ENCODE measurements around the gene ABCC1. TPM values are rescaled to one million over a fixed set of nuclear protein-coding genes. Genes with fewer than 3 reads are reported as not detected.
"Not testable (repeated sequence)": the region's sequence is repeated elsewhere in the genome, so short reads cannot be mapped to it uniquely, and the experiment has no call there.

ABCC1 gene
- total RNA-seq, 2 experiments from 2014 or later: 42.9 to 44.8 TPM

GRCh38 chr16:16158741-16159374 is 209.4 kb downstream of the ABCC1 start:
- ATAC-seq (ENCODE audit: poor library complexity) (no peak), DNase-seq (no peak)
- ChIA-PET POLR2A (no interaction called here), CTCF (no interaction called here)
- no peaks in the 10 kb centered on the region for H3K4me1 ChIP-seq (ENCODE audit: insufficient read depth, low read length)
- no peaks in the 10 kb centered on the region for H3K27me3 ChIP-seq (ENCODE audit: control insufficient read depth in 1 of 2, insufficient read depth in 2 of 2, low read length in 2 of 2)
- no peak overlapping the region for H3K27ac Mint-ChIP-seq
- peaks cover 23 to 24% of the 10 kb centered on the region in 2 experiments for H3K9me3 ChIP-seq (ENCODE audit: control insufficient read depth in 1 of 2, insufficient read depth in 1 of 2, low read length in 2 of 2)
- peaks cover 10% of the 10 kb centered on the region for H3K9me3 Mint-ChIP-seq
- no peak overlapping the region for H3K4me3 Mint-ChIP-seq
- intact Hi-C loops (cut with DNase I, micrococcal nuclease): no loop called here
- no peaks in the 10 kb centered on the region for H3K4me1 Mint-ChIP-seq (ENCODE audit: low read depth)
- no peaks in the 10 kb centered on the region for H3K36me3 ChIP-seq (ENCODE audit: insufficient read depth, low read length)
- no peak overlapping the region for H3K4me3 ChIP-seq (ENCODE audit: low read length)
- H3K36me3 Mint-ChIP-seq (ENCODE audit: low read depth): no peaks in the 10 kb centered on the region
- no peak overlapping the region for H3K27ac ChIP-seq (ENCODE audit: low read depth in 1 of 2, low read length in 2 of 2)
- H3K27me3 Mint-ChIP-seq: peaks cover 6% of the 10 kb centered on the region
- no peak for TF ChIP-seq CTCF (IDR thresholded peaks at IDR 0.05)

GRCh38 chr16:16159662-16160061 is 210.2 kb downstream of the ABCC1 start:
- H3K9me3 Mint-ChIP-seq: peaks cover 10% of the 10 kb centered on the region
- ChIA-PET CTCF (no interaction called here), POLR2A (no interaction called here)
- no peak for ATAC-seq (ENCODE audit: poor library complexity)
- Histone ChIP-seq H3K36me3 (ENCODE audit: insufficient read depth, low read length) (no peaks in the 10 kb centered on the region), H3K27ac (ENCODE audit: low read depth in 1 of 2, low read length in 2 of 2) (no peak overlapping the region), H3K4me1 (ENCODE audit: insufficient read depth, low read length) (no peaks in the 10 kb centered on the region), H3K4me3 (ENCODE audit: low read length) (no peak overlapping the region), H3K9me3 (ENCODE audit: control insufficient read depth in 1 of 2, insufficient read depth in 1 of 2, low read length in 2 of 2) (peaks cover 23 to 24% of the 10 kb centered on the region in 2 experiments), H3K27me3 (ENCODE audit: control insufficient read depth in 1 of 2, insufficient read depth in 2 of 2, low read length in 2 of 2) (no peaks in the 10 kb centered on the region)
- no peaks in the 10 kb centered on the region for H3K4me1 Mint-ChIP-seq (ENCODE audit: low read depth)
- DNase-seq: no peak
- TF ChIP-seq CTCF (IDR thresholded peaks at IDR 0.05): no peak
- H3K4me3 Mint-ChIP-seq: no peak overlapping the region
- intact Hi-C loops (cut with DNase I, micrococcal nuclease): no loop called here
- no peaks in the 10 kb centered on the region for H3K36me3 Mint-ChIP-seq (ENCODE audit: low read depth)
- H3K27ac Mint-ChIP-seq: no peak overlapping the region
- H3K27me3 Mint-ChIP-seq: peaks cover 6% of the 10 kb centered on the region

- Mint-ChIP-seq H3K36me3 (ENCODE audit: low read depth) (no peaks in the 10 kb centered on the region), H3K27ac (no peak overlapping the region), H3K4me1 (ENCODE audit: low read depth) (no peaks in the 10 kb centered on the region), H3K4me3 (no peak overlapping the region), H3K9me3 (peaks cover 10% of the 10 kb centered on the region), H3K27me3 (peaks cover 6% of the 10 kb centered on the region)
- CTCF ChIA-PET: no interaction called here
- POLR2A ChIA-PET: no interaction called here
- H3K36me3 ChIP-seq (ENCODE audit: insufficient read depth, low read length): no peaks in the 10 kb centered on the region
- intact Hi-C loops (cut with DNase I, micrococcal nuclease): no loop called here
- no peak for TF ChIP-seq CTCF (IDR thresholded peaks at IDR 0.05)
- H3K4me1 ChIP-seq (ENCODE audit: insufficient read depth, low read length): no peaks in the 10 kb centered on the region
- H3K4me3 ChIP-seq (ENCODE audit: low read length): no peak overlapping the region
- no peak for DNase-seq
- no peaks in the 10 kb centered on the region for H3K27me3 ChIP-seq (ENCODE audit: control insufficient read depth in 1 of 2, insufficient read depth in 2 of 2, low read length in 2 of 2)
- no peak for ATAC-seq (ENCODE audit: poor library complexity)
- H3K27ac ChIP-seq (ENCODE audit: low read depth in 1 of 2, low read length in 2 of 2): no peak overlapping the region
- H3K9me3 ChIP-seq (ENCODE audit: control insufficient read depth in 1 of 2, insufficient read depth in 1 of 2, low read length in 2 of 2): peaks cover 23 to 24% of the 10 kb centered on the region in 2 experiments
Measured at GRCh38 chr16:16161319-16161718, 211.9 kb downstream of the ABCC1 start.

GRCh38 chr16:16161840-16162239 is 212.4 kb downstream of the ABCC1 start:
- CTCF ChIA-PET; H3K27ac ChIP-seq (ENCODE audit: low read depth in 1 of 2, low read length in 2 of 2); H3K27ac Mint-ChIP-seq; POLR2A ChIA-PET; H3K27me3 Mint-ChIP-seq; ATAC-seq (ENCODE audit: poor library complexity); H3K36me3 Mint-ChIP-seq (ENCODE audit: low read depth); H3K4me1 Mint-ChIP-seq (ENCODE audit: low read depth); H3K36me3 ChIP-seq (ENCODE audit: insufficient read depth, low read length); H3K4me1 ChIP-seq (ENCODE audit: insufficient read depth, low read length); H3K27me3 ChIP-seq (ENCODE audit: control insufficient read depth in 1 of 2, insufficient read depth in 2 of 2, low read length in 2 of 2); H3K4me3 ChIP-seq (ENCODE audit: low read length); DNase-seq; H3K4me3 Mint-ChIP-seq; intact Hi-C loops (cut with DNase I, micrococcal nuclease): not testable (repeated sequence)
- peaks cover 10% of the 10 kb centered on the region for H3K9me3 Mint-ChIP-seq
- H3K9me3 ChIP-seq (ENCODE audit: control insufficient read depth in 1 of 2, insufficient read depth in 1 of 2, low read length in 2 of 2): peaks cover 23 to 24% of the 10 kb centered on the region in 2 experiments

All from CD4-positive, alpha-beta T cell (primary cell).